ENCODE measurements around the gene PRRC2B.

The PRRC2B gene

GRCh38 chr9:131407717-131408195 is 13.9 kb downstream of the PRRC2B start:
- DNase-seq: peak; percentile 20 to 32
- TF ChIP-seq POLR2A (IDR thresholded peaks at IDR 0.05; ENCODE audit: low read length) (no peak), GATA1 (IDR thresholded peaks at IDR 0.05; ENCODE audit: low read depth, low read length) (no peak)

- no peak for TF ChIP-seq POLR2A (IDR thresholded peaks at IDR 0.05; ENCODE audit: low read length)
- TF ChIP-seq GATA1 (IDR thresholded peaks at IDR 0.05; ENCODE audit: low read depth, low read length): no peak
- DNase-seq: no peak
These were observed 15.6 kb downstream of the PRRC2B start for GRCh38 chr9:131409458-131409992.

GRCh38 chr9:131410044-131410491 is 16.2 kb downstream of the PRRC2B start:
- no peak for DNase-seq
- TF ChIP-seq GATA1 (IDR thresholded peaks at IDR 0.05; ENCODE audit: low read depth, low read length) (no peak), POLR2A (IDR thresholded peaks at IDR 0.05; ENCODE audit: low read length) (no peak)

GRCh38 chr9:131411719-131412681 is 18.1 kb downstream of the PRRC2B start:
- TF ChIP-seq POLR2A (IDR thresholded peaks at IDR 0.05; ENCODE audit: low read length) (no peak), GATA1 (IDR thresholded peaks at IDR 0.05; ENCODE audit: low read depth, low read length) (no peak)
- no peak for DNase-seq

- DNase-seq: no peak
- TF ChIP-seq GATA1 (IDR thresholded peaks at IDR 0.05; ENCODE audit: low read depth, low read length) (no peak), POLR2A (IDR thresholded peaks at IDR 0.05; ENCODE audit: low read length) (no peak)
These were observed 22.6 kb downstream of the PRRC2B start for GRCh38 chr9:131416509-131416908.

- TF ChIP-seq GATA1 (IDR thresholded peaks at IDR 0.05; ENCODE audit: low read depth, low read length) (no peak), POLR2A (IDR thresholded peaks at IDR 0.05; ENCODE audit: low read length) (no peak)
- no peak for DNase-seq
These were observed 23.6 kb downstream of the PRRC2B start for GRCh38 chr9:131417264-131418142.

- TF ChIP-seq POLR2A (IDR thresholded peaks at IDR 0.05; ENCODE audit: low read length): no peak
- TF ChIP-seq GATA1 (IDR thresholded peaks at IDR 0.05; ENCODE audit: low read depth, low read length): no peak
- no peak for DNase-seq
These were observed 24.5 kb downstream of the PRRC2B start for GRCh38 chr9:131418143-131419025.

GRCh38 chr9:131419026-131419614 is 25.2 kb downstream of the PRRC2B start:
- TF ChIP-seq GATA1 (IDR thresholded peaks at IDR 0.05; ENCODE audit: low read depth, low read length) (no peak), POLR2A (IDR thresholded peaks at IDR 0.05; ENCODE audit: low read length) (no peak)
- DNase-seq: no peak

GRCh38 chr9:131419716-131420115 is 25.8 kb downstream of the PRRC2B start:
- TF ChIP-seq GATA1 (IDR thresholded peaks at IDR 0.05; ENCODE audit: low read depth, low read length) (no peak), POLR2A (IDR thresholded peaks at IDR 0.05; ENCODE audit: low read length) (no peak)
- no peak for DNase-seq

- TF ChIP-seq GATA1 (IDR thresholded peaks at IDR 0.05; ENCODE audit: low read depth, low read length) (no peak), POLR2A (IDR thresholded peaks at IDR 0.05; ENCODE audit: low read length) (no peak)
- no peak for DNase-seq
These were observed 27.2 kb downstream of the PRRC2B start for GRCh38 chr9:131420980-131421624.

- DNase-seq: no peak
- TF ChIP-seq GATA1 (IDR thresholded peaks at IDR 0.05; ENCODE audit: low read depth, low read length): no peak
- no peak for TF ChIP-seq POLR2A (IDR thresholded peaks at IDR 0.05; ENCODE audit: low read length)
These were observed 27.8 kb downstream of the PRRC2B start for GRCh38 chr9:131421691-131422090.

GRCh38 chr9:131422241-131422792 is 28.4 kb downstream of the PRRC2B start:
- DNase-seq: no peak
- no peak for TF ChIP-seq GATA1 (IDR thresholded peaks at IDR 0.05; ENCODE audit: low read depth, low read length)
- no peak for TF ChIP-seq POLR2A (IDR thresholded peaks at IDR 0.05; ENCODE audit: low read length)

Data from erythroblast (primary cell).